GM23248 (cell line): ENCODE results near the gene NCOA3. TPM values are rescaled to one million over a fixed set of nuclear protein-coding genes. Genes with fewer than 3 reads are reported as not detected.
"Not testable (repeated sequence)": the region's sequence is repeated elsewhere in the genome, so short reads cannot be mapped to it uniquely, and the experiment has no call there.

Experiments used
- DNase-seq: peaks from one replicate; pipeline ENCODE4 v3.0.0-alpha.2; 2015
- H2AFZ ChIP-seq: fragments of 200-600 bp; sonication (generic); 2 replicates; pipeline ENCODE4 v1.6.1; 2016; ENCODE audit warnings: antibody characterized with exemption
- H3F3A ChIP-seq: fragments of 200-600 bp; sonication (generic); 2 replicates; pipeline ENCODE4 v1.6.1; 2016; ENCODE audit warnings: mild to moderate bottlenecking, antibody characterized with exemption, mixed run types; ENCODE audit not compliant: insufficient read depth
- H3K27ac ChIP-seq: fragments of 200-600 bp; sonication (generic); 2 replicates; pipeline ENCODE4 v1.5.1; 2016; ENCODE audit warnings: mild to moderate bottlenecking
- H3K27me3 ChIP-seq: fragments of 200-600 bp; sonication (generic); replicated peaks from 2 replicates; pipeline ENCODE4 v1.6.1; 2016; ENCODE audit warnings: mild to moderate bottlenecking; ENCODE audit not compliant: insufficient read depth
- H3K36me3 ChIP-seq: fragments of 200-600 bp; sonication (generic); 2 replicates; pipeline ENCODE4 v1.6.1; 2016; ENCODE audit warnings: low read depth, mild to moderate bottlenecking
- H3K4me1 ChIP-seq: fragments of 200-600 bp; sonication (generic); 2 replicates; pipeline ENCODE4 v1.6.1; 2016; ENCODE audit warnings: mild to moderate bottlenecking; ENCODE audit not compliant: insufficient read depth
- H3K4me2 ChIP-seq: fragments of 200-600 bp; sonication (generic); one replicate; pipeline ENCODE4 v1.6.1; 2016; ENCODE audit warnings: mild to moderate bottlenecking; ENCODE audit not compliant: unreplicated experiment
- H3K4me3 ChIP-seq: fragments of 200-600 bp; sonication (generic); 2 replicates; pipeline ENCODE4 v1.5.1; 2016; ENCODE audit warnings: mild to moderate bottlenecking
- H3K79me2 ChIP-seq: fragments of 200-600 bp; sonication (generic); 2 replicates; pipeline ENCODE4 v1.6.1; 2016; ENCODE audit warnings: mild to moderate bottlenecking; ENCODE audit not compliant: insufficient read depth
- H3K9ac ChIP-seq: fragments of 200-600 bp; sonication (generic); 2 replicates; pipeline ENCODE4 v1.6.1; 2016; ENCODE audit warnings: mild to moderate bottlenecking
- H3K9me2 ChIP-seq: fragments of 200-600 bp; sonication (generic); 2 replicates; pipeline ENCODE4 v1.6.1; 2016; ENCODE audit warnings: mixed run types, mild to moderate bottlenecking, moderate library complexity; ENCODE audit not compliant: insufficient read depth
- H3K9me3 ChIP-seq: fragments of 200-600 bp; sonication (generic); one replicate; pipeline ENCODE4 v1.6.1; 2017; ENCODE audit warnings: low read depth
- H4K20me1 ChIP-seq: fragments of 200-600 bp; sonication (generic); 2 replicates; pipeline ENCODE4 v1.6.0; 2016; ENCODE audit not compliant: insufficient read depth
- EZH2 ChIP-seq: fragments of 200-600 bp; sonication (generic); IDR thresholded peaks from 2 replicates; pipeline ENCODE4 v1.6.1; 2018; ENCODE audit warnings: antibody characterized with exemption, mild to moderate bottlenecking; ENCODE audit not compliant: insufficient read depth, poor library complexity, severe bottlenecking
- EZH2phosphoT487 ChIP-seq: fragments of 200-600 bp; sonication (generic); IDR thresholded peaks from 2 replicates; pipeline ENCODE4 v1.6.1; 2018; ENCODE audit warnings: antibody characterized with exemption, moderate library complexity, mild to moderate bottlenecking, low read depth; ENCODE audit not compliant: insufficient read depth
- WGBS, 2 experiments: methylation state at CpG; one replicate each; pipeline ENCODE4 v1.1.6; 2015 to 2017; ENCODE audit warnings: low lambda C conversion rate in 2 of 2, low coverage in 1 of 2; ENCODE audit errors: missing lambda C conversion rate in 2 of 2; 5-methylcytosine and 5-hydroxymethylcytosine counted together
- in situ Hi-C: fragments of 300-500 bp; cut with MboI; formaldehyde crosslinking; loops from 2 replicates; pipeline ENCODE4 v1.15.0; 2020
- polyA plus RNA-seq: library from polyadenylated mRNA; unstranded; fragments of >200 nt; fragmentation: Nextera tagmentation; extraction: Ambion mirVana; gene quantifications from 2 replicates; pipeline ENCODE4 v1.2.1, GENCODE V29; 2016
- total RNA-seq: library from RNA; depleted of rRNA; stranded (reverse); fragments of >200 nt; shearing (Covaris generic); gene quantifications from 2 replicates; pipeline ENCODE4 v1.2.3, GENCODE V29; 2014

NCOA3 gene
- total and polyA plus RNA-seq, 2 experiments from 2014 or later: 19.5 to 36.6 TPM

DNA sequence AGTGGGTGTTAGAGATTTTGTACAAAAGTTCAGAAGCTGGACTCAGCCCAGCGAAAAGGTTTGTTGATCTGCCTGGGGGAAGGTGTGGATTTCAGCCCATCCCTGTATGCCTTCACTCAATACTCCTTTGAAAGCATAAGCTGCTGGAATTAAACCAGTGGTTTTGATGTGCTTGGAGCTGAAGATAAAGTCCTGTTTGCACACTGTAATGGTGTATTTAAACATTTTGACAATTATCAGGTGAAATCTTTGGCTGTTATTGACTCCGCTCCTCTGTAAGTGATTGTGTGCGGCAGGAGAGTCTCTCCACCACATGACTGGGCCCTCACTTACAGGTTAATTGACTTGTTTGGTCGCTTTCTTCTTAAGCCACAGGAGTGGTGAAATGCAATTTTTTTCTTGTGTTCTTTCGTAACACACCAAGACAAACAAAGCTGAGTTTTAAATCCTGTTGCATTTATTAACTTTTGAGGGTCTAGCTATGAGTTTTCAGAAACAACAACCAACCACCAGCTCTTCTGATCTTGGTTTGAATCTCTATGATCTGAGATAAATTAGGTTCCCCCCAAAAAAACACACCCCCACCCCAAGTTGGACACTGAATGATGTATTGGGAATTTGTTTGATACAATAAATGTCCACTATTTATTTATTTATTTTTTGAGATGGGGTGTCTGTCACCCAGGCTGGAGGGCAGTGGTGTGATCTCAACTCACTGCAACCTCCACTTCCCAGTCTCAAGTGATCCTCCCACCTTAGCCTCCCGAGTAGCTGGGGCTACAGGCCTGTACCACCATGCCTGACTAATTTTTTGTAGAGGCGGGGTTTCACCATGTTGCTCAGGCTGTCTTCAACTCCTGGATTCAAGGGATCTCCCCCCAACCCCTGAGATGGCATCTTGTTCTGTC lies 46.3 kb upstream of the NCOA3 start:
- WGBS, 2 experiments: 87 to 91% methylated on average over 7 of the region's 7 CpGs
- DNase-seq: no peak

DNA sequence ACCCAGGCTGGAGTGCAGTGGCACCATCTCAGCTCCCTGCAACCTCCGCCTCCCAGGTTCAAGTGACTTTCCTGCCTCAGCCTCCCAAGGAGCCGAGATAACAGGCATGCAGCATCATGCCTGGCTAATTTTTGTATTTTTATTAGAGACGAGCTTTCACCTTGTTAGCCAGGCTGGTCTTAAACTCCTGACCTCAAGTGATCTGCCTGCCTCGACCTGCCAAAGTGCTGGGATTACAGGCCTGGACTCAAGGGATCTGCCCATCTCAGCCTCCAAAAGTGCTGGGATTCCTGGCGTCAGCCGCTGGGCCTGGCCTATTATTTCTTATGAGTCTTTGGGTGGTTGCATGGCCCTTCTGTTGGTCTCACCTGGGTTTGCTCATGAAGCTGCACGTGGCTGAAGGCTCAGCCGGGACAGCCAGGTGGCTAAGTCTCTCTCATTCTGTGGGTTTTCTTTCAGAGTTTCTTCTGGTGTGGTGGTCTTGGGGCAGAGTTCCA lies 45.6 kb upstream of the NCOA3 start:
- no peak overlapping the region for H3K27ac ChIP-seq
- H3K9ac ChIP-seq: no peak overlapping the region
- H3K4me3 ChIP-seq: no peak overlapping the region
- no peaks in the 10 kb centered on the region for H3K36me3 ChIP-seq
- no peaks in the 10 kb centered on the region for H3K79me2 ChIP-seq
- 95 to 96% methylated on average over 8 of the region's 8 CpGs for WGBS, 2 experiments
- no peaks in the 10 kb centered on the region for H3K9me3 ChIP-seq
- TF ChIP-seq EZH2 (no peak), EZH2phosphoT487 (no peak)
- no peaks in the 10 kb centered on the region for H3K27me3 ChIP-seq
- no peaks in the 10 kb centered on the region for H3K9me2 ChIP-seq
- H3F3A ChIP-seq: peaks cover 39% of the 10 kb centered on the region
- no peak for DNase-seq
- H4K20me1 ChIP-seq: no peaks in the 10 kb centered on the region
- in situ Hi-C loops: no loop called here
- H2AFZ ChIP-seq: no peak overlapping the region
- H3K4me2 ChIP-seq: no peak overlapping the region
- H3K4me1 ChIP-seq: peaks cover 13% of the 10 kb centered on the region

More for the DNA sequence above, 46.3 kb upstream of the NCOA3 start:
- H4K20me1 ChIP-seq: no peaks in the 10 kb centered on the region
- no peak overlapping the region for H3K4me2 ChIP-seq
- H3K4me1 ChIP-seq: peaks cover 13% of the 10 kb centered on the region
- H3K36me3 ChIP-seq: no peaks in the 10 kb centered on the region
- no peak overlapping the region for H2AFZ ChIP-seq
- TF ChIP-seq EZH2: no peak
- no peak overlapping the region for H3K9ac ChIP-seq
- no peaks in the 10 kb centered on the region for H3K79me2 ChIP-seq
- H3K27ac ChIP-seq: no peak overlapping the region
- H3K9me3 ChIP-seq: no peaks in the 10 kb centered on the region
- H3K27me3 ChIP-seq: no peaks in the 10 kb centered on the region
- in situ Hi-C loops: no loop called here
- H3F3A ChIP-seq: peaks cover 39% of the 10 kb centered on the region
- H3K4me3 ChIP-seq: no peak overlapping the region
- H3K9me2 ChIP-seq: no peaks in the 10 kb centered on the region

DNA sequence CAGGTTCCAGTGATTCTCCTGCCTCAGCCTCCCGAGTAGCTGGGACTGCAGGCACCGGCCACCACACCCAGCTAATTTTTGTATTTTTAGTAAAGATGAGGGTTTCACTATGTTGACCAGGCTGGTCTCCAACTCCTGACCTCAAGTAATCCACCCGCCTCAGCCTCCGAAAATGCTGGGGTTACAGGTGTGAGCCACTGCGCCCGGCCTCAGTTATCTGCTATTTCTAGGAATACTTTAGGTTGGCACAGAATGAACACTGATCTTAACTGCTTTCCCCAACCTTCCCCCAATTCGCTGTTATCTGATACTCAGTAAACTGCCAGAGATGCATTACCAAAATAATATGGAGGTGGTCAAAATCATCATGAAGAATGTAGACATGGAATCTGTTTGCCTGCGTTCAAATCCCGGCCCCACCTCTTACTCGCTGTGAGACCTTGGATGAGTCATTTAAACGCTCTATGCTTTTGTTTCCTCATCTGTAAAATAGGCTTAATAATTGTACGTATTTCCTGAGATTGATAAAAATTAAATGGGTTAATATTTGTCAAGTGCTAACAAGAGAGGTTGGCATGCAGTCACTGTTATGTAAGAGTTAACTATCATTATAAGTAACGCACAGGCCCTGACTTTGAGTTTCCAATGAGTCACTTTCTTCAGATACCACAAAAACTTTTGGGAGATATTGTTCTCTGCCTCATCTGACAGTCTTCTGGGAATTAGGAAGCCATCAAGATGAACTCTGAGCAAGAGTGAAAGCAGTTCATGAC lies 44.5 kb upstream of the NCOA3 start:
- Histone ChIP-seq H2AFZ (no peak overlapping the region), H3K4me2 (peak overlapping the region; percentile 1), H3K27ac (0 out of 2 replicates have a peak overlapping the region, but pooled peaks have one; percentile 30), H3F3A (peaks cover 39% of the 10 kb centered on the region), H3K9me2 (no peaks in the 10 kb centered on the region), H3K9me3 (no peaks in the 10 kb centered on the region), H3K27me3 (no peaks in the 10 kb centered on the region), H3K9ac (no peak overlapping the region), H4K20me1 (no peaks in the 10 kb centered on the region), H3K4me1 (peaks cover 13% of the 10 kb centered on the region), H3K79me2 (no peaks in the 10 kb centered on the region), H3K36me3 (no peaks in the 10 kb centered on the region), H3K4me3 (no peak overlapping the region)
- 74 to 80% methylated on average over 13 of the region's 13 CpGs for WGBS, 2 experiments
- no peak for TF ChIP-seq EZH2
- no peak for TF ChIP-seq EZH2phosphoT487
- peak; percentile 91 for DNase-seq
- in situ Hi-C loops: no loop called here

DNA sequence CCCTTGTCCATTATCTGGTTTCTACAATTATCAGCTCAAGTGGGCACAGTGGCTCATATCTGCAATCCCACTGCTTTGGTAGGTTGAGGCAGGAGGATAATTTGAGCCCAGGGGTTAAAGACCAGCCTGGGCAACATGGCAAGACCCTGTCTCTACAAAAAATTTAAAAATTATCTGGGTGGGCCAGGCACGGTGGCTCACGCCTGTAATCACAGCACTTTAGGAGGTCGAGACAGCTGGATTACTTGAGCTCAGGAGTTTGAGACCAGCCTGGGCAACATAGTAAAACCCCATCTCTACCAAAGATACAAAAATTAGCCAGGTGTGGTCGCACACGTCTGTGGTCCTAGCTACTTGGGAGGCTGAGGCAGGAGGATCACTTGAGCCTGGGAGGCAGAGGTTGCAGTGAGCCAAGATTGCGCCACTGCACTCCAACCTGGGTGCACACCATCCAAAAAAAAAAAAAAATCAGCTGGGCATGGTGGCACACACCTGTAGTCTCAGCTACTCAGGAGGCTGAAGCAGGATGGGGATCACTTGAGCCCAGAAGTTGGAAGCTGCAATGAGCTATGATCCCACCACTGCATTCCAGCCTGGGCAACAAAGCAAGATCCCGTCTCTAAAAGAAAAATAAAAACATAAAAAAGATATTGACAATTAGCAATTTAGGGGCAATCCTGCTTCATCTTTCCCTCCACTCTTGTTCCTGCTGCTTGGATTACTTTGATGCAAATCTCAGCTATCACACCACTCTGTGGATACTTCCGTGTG lies 43.2 kb upstream of the NCOA3 start:
- H3K4me3 ChIP-seq, H3K9me3 ChIP-seq, H3K27ac ChIP-seq, H2AFZ ChIP-seq, H3K36me3 ChIP-seq, H3K9ac ChIP-seq, H3K79me2 ChIP-seq, DNase-seq, H3K4me2 ChIP-seq, in situ Hi-C loops, H4K20me1 ChIP-seq, H3K9me2 ChIP-seq, H3K27me3 ChIP-seq: not testable (repeated sequence)
- peaks cover 13% of the 10 kb centered on the region for H3K4me1 ChIP-seq
- 94 to 95% methylated on average over 8 of the region's 8 CpGs for WGBS, 2 experiments
- peaks cover 28% of the 10 kb centered on the region for H3F3A ChIP-seq
